Panc1 (cell line): ENCODE data around the gene SKP1.

Experiments
- REST ChIP-seq, 2 experiments: IDR thresholded peaks; 2 replicates each; pipeline ENCODE4 v1.6.1; 2011 to 2012; ENCODE audit warnings: low read depth in 2 of 2, control low read depth in 1 of 2, low read length in 1 of 2, mild to moderate bottlenecking in 1 of 2, moderate library complexity in 1 of 2; ENCODE audit not compliant: insufficient read depth in 1 of 2
- SIN3A ChIP-seq: IDR thresholded peaks from 2 replicates; pipeline ENCODE4 v1.6.1; 2012; ENCODE audit warnings: low read depth, mild to moderate bottlenecking, low read length, moderate library complexity, borderline replicate concordance; ENCODE audit not compliant: insufficient read depth
- TF ChIP-seq, protein P1 (sequence below): fragments of 450-650 bp; IDR thresholded peaks from 2 replicates; pipeline ENCODE4 v1.5.1; 2017; ENCODE audit warnings: mild to moderate bottlenecking

- TF ChIP-seq REST (IDR thresholded peaks at IDR 0.05; ENCODE audit: insufficient read depth in 1 of 2, low read depth in 2 of 2, low read length in 1 of 2) (no peak), SIN3A (no peak)
- TF ChIP-seq, protein P1, sequence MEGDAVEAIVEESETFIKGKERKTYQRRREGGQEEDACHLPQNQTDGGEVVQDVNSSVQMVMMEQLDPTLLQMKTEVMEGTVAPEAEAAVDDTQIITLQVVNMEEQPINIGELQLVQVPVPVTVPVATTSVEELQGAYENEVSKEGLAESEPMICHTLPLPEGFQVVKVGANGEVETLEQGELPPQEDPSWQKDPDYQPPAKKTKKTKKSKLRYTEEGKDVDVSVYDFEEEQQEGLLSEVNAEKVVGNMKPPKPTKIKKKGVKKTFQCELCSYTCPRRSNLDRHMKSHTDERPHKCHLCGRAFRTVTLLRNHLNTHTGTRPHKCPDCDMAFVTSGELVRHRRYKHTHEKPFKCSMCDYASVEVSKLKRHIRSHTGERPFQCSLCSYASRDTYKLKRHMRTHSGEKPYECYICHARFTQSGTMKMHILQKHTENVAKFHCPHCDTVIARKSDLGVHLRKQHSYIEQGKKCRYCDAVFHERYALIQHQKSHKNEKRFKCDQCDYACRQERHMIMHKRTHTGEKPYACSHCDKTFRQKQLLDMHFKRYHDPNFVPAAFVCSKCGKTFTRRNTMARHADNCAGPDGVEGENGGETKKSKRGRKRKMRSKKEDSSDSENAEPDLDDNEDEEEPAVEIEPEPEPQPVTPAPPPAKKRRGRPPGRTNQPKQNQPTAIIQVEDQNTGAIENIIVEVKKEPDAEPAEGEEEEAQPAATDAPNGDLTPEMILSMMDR = no peak
These were observed 57.0 kb downstream of the SKP1 start for GRCh38 chr5:134119720-134120119.
